Activated CD8-positive, alpha-beta memory T cell treated with anti-CD3 and anti-CD28 coated beads for 1 hour (primary cell): ENCODE data around the gene TIMM22.

ENCODE experiments used
- DNase-seq, 2 donors: peaks; one replicate each; pipeline ENCODE4 v3.0.0-alpha.2; 2020; ENCODE audit warnings: low read depth in 1 of 2; ENCODE audit errors: extremely low read depth in 1 of 2

Gene TIMM22

GRCh38 chr17:1001640-1002411, 4.9 kb downstream of the TIMM22 start:
- no peak for DNase-seq

DNA sequence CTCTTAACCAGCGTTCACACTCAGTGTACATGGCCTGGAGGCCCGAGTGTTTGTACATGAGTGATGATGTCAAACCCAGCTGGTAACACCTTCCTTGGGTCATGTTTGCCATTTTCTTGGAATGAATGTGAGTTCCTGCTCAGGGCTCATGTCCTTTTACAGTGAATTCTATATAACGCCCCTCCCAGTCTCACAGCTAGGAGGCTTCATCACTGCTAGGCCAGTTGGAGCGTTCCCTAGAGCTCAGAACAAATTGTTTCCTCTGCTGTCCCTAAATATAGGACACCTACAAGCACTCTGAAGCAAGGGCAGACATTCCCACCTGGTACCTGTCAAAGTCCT, 5.5 kb downstream of the TIMM22 start:
- DNase-seq = no peak

GRCh38 chr17:1002771-1003555, 6.0 kb downstream of the TIMM22 start:
- DNase-seq = no peak

DNA sequence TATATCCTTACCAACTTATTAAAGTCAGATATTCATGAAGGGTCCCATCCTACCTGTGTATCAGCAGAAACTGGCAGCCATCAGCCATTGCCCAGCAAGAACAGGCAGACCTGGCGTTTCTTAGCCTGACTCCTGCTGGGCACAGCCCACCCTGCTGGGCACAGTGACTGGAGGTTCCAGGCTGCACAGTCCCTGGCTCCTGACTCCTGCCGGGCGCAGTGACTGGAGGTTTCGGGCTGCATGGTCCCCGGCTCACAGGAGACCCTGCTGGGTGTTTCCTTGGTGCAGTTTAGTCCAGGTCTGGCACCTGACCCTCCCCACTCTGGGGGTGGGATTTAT, 6.7 kb downstream of the TIMM22 start:
- DNase-seq = no peak

GRCh38 chr17:1003972-1004768, 7.2 kb downstream of the TIMM22 start:
- DNase-seq = no peak

DNA sequence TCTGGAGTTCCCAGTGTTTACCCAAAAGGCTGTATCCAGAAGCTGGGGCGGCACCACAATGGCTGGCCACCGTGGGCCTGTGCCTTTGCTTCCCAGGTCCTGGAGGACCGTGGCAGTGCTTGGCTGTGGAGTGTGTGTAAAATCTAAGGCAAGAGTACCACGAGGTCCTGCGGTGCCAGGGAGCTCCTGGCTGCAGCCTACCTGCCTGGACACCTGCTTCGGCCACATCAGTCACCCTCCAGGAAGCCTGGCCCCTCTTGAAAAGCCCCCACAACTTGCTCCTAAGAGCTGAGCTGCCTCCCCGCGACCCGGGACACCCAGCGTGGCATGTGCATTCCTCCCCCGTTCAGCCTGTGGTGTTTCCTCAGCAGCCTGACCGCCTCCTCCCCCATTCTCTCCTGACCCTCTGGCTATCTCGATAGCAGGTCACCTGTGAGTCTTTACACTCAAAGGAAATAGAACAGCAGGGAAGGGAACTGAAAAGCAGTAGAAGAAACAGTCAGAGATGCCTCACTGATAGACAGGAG, 7.9 kb downstream of the TIMM22 start:
- no peak for DNase-seq

GRCh38 chr17:1005361-1005946, 8.5 kb downstream of the TIMM22 start:
- no peak for DNase-seq

DNA sequence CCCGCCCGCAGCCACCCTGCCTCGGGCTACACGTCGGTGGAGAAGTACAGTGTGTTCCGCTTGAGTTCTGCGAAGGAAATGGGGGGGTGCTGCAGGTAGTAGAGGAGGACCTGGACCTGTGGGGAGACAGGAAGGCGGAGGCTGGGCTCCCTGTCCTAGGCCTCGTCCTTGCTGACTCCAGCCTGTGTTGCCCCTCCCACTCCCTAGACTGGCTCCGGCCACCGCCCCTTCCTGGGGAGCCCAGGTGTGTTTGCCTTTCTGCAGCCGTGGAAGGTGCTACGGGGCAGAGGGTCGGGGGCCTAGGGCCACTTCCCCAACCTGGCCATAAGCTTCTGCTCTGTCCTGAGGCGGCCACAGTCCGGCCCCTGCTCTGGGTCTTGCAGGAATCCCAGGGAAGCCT, 9.1 kb downstream of the TIMM22 start:
- DNase-seq = no peak

DNA sequence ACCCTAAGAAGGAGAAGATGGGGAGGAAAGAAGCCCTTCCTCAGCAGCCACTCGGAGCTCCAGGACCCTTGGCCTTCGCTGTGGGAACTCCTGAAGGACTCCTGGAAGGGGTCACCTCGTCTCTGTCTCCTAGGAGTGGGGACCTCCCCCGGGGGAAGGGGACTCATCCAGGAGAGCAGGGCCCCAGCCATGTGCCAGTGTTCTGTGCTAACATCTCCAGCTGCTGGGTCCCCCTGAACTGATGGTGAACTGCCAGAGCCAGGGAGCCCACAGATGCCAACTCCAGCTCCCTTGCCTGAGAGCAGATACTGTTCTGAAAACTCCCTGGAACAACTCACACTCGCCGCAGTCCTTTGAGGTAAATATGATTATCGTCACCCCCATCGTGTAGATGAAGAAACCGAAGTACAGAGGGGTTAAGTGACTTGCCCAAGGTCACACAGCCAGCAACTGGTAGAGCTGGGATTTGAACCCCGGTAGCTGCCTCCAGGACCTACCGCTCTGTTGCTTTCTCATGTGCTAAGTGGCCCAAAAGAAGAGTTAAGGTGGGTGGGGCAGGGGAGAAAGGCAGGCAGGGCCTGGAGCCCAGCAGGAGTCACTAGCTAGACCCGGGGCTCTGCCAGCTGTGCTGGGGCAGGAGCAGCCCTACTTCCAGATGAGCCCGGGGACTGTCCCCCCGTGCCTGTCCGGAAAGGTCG, 10.5 kb downstream of the TIMM22 start:
- no peak for DNase-seq

- DNase-seq = no peak
Observed at GRCh38 chr17:1008008-1008761, 11.3 kb downstream of the TIMM22 start.

DNA sequence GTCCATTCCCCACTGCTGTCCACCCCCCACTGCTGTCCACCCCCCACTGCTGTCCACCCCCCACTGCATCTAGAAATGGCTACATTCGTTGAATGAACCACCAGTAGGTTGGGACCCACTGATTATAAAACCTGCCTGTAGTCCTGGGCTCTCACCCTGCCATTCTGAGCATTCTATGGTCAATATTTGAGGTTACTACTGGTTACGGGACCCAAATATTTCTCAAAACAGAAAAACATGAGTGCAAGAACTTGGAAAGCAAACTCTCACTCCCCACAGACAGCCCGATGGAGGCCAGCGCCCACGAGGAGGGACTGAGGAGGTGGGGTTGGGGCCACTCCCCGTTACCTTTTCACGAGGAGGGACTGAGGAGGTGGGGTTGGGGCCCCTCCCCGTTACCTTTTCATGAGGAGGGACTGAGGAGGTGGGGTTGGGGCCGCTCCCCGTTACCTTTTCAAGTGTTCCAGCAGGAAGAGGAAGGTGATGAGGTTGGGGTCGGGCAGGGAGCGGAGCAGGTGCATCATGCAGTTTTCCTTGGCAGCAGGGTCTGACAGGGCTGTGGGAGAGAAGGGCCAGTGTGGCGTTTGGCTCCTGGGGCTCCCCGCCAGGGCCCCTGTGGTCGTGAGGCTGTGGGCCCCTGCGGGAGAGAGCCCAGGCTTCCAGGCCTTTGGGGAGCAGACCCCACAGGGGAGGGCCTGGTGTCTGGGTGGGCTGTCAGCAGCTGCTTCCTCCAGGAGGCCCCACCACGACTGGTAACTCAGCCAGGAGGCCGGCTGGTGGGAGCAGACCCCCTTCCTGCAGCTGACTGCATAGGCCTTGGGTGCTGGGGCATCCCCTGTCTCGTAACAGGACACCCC, 12.5 kb downstream of the TIMM22 start:
- DNase-seq = no peak

GRCh38 chr17:1010086-1010450, 13.1 kb downstream of the TIMM22 start:
- no peak for DNase-seq

GRCh38 chr17:1010586-1010985, 13.7 kb downstream of the TIMM22 start:
- DNase-seq = no peak

GRCh38 chr17:1011138-1011537, 14.2 kb downstream of the TIMM22 start:
- no peak for DNase-seq

DNA sequence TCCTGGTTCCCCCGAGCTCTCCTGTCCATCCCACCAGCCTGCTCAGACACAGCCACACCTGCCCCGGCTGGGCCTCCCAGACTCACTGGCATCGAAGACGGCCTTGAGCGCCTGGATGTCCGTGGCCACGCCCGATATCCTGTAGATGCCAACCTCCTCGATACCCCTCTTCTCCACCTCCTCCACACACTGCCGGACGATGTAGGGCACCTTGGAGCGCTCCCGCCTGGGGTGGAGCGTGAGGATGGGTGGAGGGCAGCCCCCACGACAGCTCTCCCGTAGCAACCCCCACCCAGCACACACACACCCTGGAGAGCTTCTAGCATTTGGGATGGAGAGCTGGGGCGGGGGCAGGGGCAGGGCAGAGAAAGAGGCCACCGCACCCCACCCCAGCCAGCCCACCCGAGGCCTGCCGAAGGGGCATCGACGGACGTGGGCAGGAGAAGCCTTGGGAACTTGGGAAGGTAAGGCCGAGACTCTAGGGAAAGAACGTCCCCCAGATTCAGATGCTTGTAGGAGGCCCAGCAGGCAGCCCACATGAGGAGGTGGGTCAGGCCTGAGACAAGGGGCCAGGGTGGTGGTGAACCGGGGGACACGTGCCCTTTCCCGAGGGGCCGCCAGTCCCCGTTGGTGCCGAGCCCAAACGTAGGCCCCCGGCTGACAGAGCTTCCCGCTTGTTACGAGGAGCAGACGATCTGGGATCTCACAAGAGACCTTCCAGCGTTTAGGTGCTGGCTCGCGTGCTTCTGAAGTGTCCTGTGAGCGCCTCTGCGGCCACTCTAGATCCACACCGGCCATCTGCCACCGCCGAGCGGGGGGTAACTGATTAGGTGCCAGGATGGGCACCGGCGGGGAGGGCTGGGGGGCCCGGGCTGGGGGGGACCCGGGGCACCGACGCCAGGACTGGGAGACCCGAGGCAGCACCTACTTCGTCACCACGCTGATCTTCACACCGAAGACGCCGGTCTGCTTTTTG, 15.1 kb downstream of the TIMM22 start:
- no peak for DNase-seq

GRCh38 chr17:1012823-1013728, 16.1 kb downstream of the TIMM22 start:
- no peak for DNase-seq

- no peak for DNase-seq
Observed at GRCh38 chr17:1013729-1014090, 16.8 kb downstream of the TIMM22 start.
